Ramos (cell line): ENCODE results near the gene MMP28.

Source experiments
- in situ Hi-C: fragments of 300-500 bp; cut with MboI; formaldehyde crosslinking; loops from one replicate; pipeline ENCODE4 v1.14.3; 2022; ENCODE audit warnings: low sequenced_read_pairs; ENCODE audit not compliant: unreplicated experiment

The MMP28 gene, protein sequence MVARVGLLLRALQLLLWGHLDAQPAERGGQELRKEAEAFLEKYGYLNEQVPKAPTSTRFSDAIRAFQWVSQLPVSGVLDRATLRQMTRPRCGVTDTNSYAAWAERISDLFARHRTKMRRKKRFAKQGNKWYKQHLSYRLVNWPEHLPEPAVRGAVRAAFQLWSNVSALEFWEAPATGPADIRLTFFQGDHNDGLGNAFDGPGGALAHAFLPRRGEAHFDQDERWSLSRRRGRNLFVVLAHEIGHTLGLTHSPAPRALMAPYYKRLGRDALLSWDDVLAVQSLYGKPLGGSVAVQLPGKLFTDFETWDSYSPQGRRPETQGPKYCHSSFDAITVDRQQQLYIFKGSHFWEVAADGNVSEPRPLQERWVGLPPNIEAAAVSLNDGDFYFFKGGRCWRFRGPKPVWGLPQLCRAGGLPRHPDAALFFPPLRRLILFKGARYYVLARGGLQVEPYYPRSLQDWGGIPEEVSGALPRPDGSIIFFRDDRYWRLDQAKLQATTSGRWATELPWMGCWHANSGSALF

GRCh38 chr17:35795007-35795870 is at the start of gene MMP28:
Gene MMP28 (minus strand): TSS chr17:35795641. CDS start chr17:35795377, 264 bp downstream.
- in situ Hi-C loops, result no loop called here

GRCh38 chr17:35844547-35844946 is 49.1 kb upstream of the MMP28 start:
- in situ Hi-C loops, result no loop called here

- in situ Hi-C loops, result no loop called here
Observed at GRCh38 chr17:35843698-35844097, 48.3 kb upstream of the MMP28 start.

DNA sequence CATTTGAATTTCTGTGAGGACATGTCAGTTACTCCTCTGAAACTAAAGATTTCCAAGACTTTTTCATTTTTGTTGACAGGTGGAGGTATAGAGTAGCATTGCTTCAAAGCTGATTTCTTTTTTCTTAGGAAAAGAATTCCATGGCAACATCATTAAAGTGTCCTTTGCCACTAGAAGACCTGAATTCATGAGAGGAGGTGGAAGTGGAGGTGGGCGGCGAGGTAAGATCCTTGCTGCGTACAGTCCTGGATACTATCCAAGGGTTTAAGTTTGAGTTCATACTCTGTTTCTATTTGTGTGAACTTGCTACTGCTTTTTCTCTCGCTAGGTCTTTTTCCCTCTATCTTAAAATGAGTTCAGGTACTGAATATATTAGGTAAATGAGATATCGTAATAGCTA is 46.8 kb upstream of the MMP28 start:
- in situ Hi-C loops, result no loop called here

- in situ Hi-C loops, result no loop called here
Observed at GRCh38 chr17:35841505-35841904, 46.1 kb upstream of the MMP28 start.

DNA sequence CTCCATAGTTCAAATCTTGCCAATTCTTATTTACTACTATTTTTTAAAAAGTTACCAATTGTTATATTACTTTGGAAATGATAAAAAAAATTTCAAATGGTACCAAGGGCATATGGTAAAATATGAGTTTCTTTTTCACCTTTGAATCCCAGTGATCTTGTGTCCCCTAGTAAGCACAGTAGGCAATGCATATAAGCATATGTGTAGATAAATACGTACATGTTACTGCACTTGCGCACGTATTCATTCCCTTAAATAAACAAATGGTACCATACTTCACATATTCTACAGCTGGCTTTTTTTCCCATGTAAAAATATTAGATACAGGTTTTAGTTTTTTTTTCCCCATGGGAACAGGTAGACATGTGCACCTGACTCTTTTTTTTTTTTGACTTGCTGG is 45.7 kb upstream of the MMP28 start:
- in situ Hi-C loops, result no loop called here

DNA sequence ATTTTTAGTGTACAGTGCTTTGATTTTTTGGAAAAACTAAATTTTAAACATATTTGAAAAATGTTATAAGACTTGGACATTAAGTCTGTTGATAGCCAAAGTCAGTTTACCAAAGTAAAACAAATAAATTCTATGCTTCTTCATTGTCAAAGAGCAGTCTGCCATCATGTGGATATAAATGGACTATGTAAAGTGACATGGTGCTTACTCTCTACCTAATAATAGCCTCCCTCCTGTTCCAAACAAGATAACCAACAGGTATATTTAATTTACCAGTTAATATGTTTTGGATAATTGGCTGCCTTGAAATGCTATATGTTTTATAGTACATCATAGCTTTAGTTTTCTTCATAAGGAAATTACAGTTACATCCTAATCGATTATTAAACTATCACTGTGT is 29.8 kb upstream of the MMP28 start:
- in situ Hi-C loops, result no loop called here

DNA sequence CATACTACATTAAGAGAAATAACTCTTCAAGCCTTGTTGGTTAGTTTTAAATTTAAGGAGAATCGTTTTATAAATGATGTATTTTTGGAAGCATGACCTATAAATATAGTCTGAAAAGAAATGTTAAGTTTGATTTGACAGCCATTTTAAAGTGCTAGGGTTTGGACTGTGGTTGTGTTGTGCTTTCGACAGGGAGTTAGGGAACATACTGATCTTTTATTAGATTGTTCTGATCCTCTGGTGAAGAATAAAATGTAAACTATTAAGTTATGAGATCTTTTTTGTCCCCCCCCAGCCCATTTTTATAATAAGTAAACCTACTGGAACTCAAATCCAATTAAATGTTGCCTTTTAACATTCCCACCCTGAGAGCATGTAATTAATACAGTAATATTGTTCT is 25.9 kb upstream of the MMP28 start:
- in situ Hi-C loops, result no loop called here

GRCh38 chr17:35819455-35819854 is 24.0 kb upstream of the MMP28 start:
- in situ Hi-C loops, result no loop called here

- in situ Hi-C loops, result no loop called here
Observed at GRCh38 chr17:35817196-35817595, 21.8 kb upstream of the MMP28 start.

DNA sequence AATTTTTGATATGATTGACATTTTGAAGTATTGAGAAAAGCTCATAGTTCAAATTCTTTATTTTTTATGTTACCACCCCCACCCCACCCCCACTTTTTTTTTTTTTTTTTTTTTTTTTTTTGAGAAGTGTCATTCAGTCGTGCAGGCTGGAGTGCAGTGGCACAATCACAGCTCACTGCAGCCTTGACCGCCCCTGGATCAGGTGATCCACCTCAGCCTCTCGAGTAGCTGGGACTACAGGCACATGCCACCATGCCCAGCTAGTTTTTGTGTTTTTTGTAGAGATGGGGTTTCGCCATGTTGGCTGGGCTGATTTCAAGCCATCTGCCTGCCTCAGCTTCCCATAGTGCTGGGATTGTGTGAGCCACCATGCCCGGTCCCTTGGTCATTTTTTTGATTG is 21.3 kb upstream of the MMP28 start:
- in situ Hi-C loops, result no loop called here

- in situ Hi-C loops, result no loop called here
Observed at GRCh38 chr17:35812456-35812855, 17.0 kb upstream of the MMP28 start.

GRCh38 chr17:35811759-35812158 is 16.3 kb upstream of the MMP28 start:
- in situ Hi-C loops, result no loop called here

DNA sequence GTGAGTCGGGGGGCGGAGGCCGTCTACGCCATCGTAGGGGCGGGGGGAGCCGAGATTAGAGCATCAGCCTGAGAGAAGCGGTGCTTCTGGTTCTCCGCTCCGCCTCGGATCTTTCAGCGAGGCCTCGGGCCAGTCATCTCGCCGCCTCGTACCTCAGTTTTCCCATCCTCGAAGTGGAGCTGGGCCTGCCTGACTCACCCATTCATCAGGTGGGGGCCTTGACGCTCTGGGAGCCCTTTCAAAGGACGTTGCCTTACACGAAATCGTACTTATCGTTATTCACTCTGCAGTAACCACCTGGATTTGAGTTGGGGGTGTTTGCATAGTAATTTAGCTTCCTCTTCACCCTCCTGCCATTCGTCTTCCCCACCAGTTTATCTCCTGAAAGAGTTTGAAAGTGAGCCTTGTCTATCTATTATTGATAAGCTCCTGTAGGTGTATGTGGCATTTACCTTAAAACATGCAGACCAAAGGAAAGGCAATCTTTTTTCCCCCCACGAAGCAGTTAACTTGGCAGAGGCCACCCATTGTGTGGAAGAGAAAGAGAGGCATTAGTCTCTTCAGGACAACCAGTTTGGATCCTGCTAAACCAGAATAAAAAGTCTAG is 14.5 kb upstream of the MMP28 start:
- in situ Hi-C loops, result loop anchor here (5.0 kb wide), 1 partner anchor 48 kb away; the partner anchor contains the start of gene C17orf50

GRCh38 chr17:35808962-35809854 is 13.8 kb upstream of the MMP28 start, which contains the start of gene TAF15:
Gene TAF15 (plus strand): TSS chr17:35809484. CDS start chr17:35809570, 86 bp downstream.
- in situ Hi-C loops, result loop anchor here (5.0 kb wide), 1 partner anchor 47 kb away; the partner anchor contains the start of gene C17orf50

DNA sequence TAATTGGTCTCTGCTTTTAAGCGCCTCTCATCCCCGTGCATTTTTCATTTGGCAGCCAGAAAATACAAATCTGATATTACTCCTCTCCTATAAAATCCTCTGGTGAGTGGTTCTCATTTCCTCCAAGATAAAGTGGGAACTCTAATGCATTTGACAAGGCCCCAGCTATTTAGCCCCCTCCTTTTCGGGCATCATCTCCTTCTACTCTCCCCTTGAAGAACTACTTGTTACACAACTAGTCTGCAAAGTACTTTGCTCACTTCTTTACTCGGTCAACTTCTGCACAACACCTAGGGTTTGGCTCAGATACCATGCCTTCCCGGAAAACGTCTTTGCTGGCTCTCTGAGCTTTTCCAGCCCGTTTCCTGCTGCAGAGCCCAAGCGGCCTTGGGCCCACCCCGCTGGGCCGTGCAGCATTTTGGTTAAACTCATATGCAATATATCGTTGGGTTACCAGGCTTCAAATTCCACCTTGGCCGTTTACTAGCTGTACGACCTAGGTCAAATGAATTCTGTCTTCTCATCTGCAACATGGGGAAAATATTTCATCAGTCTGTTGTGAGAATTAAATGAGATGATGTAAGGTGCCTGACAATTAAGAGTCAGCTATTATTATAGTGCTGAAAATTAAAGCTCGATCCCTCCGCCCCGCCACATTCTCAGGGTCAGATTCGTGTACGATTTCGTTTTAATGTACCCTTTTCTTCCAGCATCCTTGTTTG is 13.0 kb upstream of the MMP28 start:
- in situ Hi-C loops, result loop anchor here (5.0 kb wide), 1 partner anchor 46 kb away; the partner anchor contains the start of gene C17orf50

- in situ Hi-C loops, result loop anchor here (5.0 kb wide), 1 partner anchor 45 kb away; the partner anchor contains the start of gene C17orf50
Observed at GRCh38 chr17:35807371-35808144, 12.1 kb upstream of the MMP28 start.

- in situ Hi-C loops, result loop anchor here (5.0 kb wide), 1 partner anchor 42 kb away; the partner anchor contains the start of gene C17orf50
Observed at GRCh38 chr17:35804658-35805192, 9.3 kb upstream of the MMP28 start.
